ENCODE results near the gene CDK5R2.

- TF ChIP-seq CTCF (conservative IDR thresholded peaks at IDR 0.05 in 1 of 2, IDR thresholded peaks at IDR 0.05 in 1 of 2; ENCODE audit: low read depth in 1 of 2, low read length in 2 of 2) (no peak), EZH2 (IDR thresholded peaks at IDR 0.05; ENCODE audit: low read length, missing control alignments) (peak; percentile 98)
Observed at GRCh38 chr2:218982586-218983262, 23.3 kb downstream of the CDK5R2 start.

All from fibroblast of lung (primary cell).